Stimulated activated CD8-positive, alpha-beta memory T cell treated with anti-CD3 and anti-CD28 coated beads, Interleukin-12 subunit alpha, Interleukin-12 subunit beta, amount 100 ng/mL, for 1 hour (primary cell): ENCODE measurements around the gene TUBB3.
"Not testable (repeated sequence)": the region's sequence is repeated elsewhere in the genome, so short reads cannot be mapped to it uniquely, and the experiment has no call there.

Experiments
- DNase-seq: peaks from one replicate; pipeline ENCODE4 v3.0.0-alpha.2; 2020; ENCODE audit warnings: low read depth

The TUBB3 gene

DNA sequence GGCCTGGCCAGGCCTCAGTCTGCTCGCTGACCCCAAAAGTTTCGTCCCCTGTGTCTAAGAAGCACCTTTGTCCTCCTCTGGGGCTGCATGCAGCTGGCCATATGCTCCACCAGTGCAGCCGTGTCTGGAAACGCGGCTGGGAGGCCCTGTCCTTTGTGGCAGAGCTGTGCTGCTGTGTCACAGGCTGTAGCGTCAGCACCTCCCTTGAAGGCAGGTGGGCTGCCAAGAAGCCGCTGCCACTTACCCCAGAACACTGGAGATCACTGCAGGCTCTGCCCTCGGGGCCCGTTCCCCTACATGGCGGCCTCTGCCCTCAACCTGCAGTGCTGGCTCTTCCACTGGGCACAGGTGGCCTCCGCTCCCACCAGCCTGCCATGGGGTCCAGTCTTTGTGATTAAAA is 20.2 kb upstream of the TUBB3 start:
- no peak for DNase-seq

DNA sequence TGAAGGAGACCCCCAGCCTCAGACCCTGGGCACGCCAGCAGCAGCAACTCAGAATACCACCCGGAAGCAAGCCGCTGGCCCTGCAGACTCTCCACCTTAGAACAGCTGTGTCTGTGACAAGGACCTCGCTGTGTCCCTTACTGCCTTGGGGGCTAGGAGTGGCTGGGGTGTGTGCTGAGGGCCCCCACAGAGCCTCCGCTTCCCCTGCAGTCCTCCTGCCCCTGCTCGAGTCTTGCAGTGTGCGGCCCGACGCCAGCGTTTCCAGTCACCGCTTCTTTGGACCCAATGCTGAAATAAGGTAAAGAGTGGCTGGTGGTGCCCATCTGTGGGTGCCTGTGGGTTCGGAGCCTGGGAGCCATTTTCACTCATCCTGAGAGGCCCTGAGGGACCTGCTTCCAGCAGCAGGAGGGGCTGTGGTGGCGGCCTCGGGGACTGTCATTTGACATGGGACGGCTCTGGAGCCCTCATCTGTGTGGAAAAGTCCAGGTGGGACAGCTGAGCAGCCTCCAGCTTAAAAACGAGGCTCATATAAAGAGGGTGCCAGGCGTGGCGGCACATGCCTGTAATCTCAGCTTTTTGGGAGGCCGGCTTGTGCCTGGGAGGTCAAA is 19.1 kb upstream of the TUBB3 start:
- DNase-seq = no peak

DNA sequence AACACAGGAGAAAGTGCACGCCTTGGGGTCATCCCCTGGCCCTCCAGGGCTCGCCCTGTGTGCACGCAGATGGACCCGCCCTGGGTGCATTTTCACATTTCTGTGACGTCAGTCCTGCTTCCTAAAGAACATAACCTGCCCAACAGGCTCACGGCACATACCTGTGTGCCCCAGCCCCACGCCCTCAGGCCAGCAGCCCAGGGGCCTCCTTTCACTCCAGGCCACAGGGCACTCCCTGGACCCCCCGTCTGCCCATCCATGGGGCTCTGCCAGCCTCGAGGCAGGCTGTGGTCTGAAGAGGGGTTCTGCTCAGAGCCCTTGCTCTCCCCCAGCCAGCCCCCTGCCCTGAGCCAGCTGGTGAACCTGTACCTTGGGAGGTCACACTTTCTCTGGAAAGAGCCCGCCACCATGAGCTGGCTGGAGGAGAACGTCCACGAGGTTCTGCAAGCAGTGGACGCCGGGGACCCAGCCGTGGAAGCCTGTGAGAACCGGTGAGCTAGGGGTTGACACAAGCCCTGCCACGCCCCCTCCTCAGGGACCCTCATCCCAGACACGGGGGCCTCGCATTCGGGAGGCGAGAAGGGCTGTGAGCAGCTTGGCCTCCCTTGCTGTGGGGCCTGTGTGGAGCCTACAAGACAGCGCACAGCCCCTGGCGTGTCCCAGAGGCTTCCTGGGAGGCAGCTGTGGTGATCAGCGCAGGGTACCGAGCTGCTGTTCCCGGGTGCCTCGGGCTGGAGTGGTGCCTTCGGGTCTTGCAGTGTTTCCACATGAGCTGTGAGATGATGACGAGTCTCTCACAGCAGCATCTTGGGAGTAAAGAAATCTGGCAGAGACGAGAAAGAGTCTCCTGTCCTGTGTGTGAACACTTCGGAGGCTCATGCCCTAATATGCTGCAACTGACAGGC is 18.3 kb upstream of the TUBB3 start:
- no peak for DNase-seq

GRCh38 chr16:89905511-89906139 is 17.5 kb upstream of the TUBB3 start:
- DNase-seq = no peak

DNA sequence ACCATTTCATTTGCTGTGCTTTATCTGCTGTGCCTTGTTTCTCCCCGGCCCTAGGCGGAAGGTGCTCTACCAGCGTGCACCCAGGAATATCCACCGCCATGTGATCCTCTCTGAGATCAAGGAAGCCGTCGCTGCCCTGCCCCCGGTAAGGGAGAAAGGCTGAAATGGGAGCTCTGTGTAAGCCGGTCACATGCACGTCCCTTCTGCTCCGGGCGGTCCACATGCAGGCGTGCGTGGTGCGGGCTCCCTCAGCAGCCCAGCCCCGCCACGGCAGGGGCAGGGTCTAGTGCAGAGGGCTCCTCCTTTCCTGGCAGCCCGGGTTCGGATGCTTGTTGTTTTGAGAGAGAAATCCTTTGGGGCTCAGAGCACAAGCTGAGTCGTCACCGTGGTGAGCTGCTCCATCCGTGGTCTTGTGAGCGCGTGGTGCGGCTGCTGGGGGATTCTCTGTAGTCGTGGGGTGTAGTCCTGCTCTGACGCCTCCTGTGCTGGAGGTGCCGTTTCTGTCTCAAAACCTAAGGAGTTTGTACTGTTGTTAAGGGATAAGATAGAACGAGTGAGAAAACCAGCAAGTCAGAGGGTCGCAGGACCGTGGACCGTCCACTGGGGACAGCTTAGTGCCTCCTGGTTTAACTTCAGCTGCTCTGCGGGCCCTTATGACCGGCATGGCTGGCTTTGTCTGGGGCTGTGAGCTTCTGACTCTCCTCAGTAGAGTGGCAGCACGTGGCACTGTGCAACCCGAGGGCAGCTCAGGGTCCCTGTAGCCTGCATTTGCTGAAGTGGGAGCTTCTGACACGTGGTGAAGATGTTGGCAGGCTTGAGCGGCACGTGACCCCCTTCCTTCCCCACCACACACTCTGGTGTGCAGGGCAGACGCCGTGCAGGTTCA is 16.8 kb upstream of the TUBB3 start:
- DNase-seq = no peak

DNA sequence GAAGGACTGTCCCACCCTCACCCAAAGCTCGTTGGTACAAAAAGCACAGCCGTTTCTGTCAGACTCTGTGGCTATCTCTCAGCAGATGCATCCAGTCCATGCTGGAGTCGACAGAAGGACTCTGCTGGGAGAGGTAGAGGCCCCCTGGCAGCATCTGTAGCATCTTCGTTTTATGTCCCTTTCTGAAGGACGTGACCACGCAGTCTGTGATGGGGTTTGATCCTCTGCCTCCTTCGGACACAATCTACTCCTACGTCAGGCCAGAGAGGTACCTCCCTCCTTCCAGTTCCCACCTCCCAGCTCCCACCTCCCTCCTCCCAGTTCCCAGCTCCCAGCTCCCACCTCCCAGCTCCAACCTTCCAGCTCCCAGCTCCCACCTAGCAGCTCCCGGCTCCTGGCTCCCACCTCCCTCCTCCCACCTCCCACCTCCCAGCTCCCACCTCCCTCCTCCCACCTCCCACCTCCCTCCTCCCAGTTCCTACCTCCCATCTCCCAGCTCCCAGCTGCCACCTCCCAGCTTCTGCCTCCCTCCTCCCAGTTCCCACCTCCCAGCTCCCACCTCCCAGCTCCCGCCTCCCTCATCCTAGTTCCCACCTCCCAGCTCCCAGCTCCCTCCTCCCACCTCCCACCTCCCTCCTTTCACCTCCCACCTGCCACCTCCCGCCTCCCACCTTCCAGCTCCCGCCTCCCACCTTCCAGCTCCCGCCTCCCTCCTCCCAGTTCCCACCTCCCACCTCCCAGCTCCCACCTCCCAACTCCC is 15.9 kb upstream of the TUBB3 start:
- DNase-seq = no peak

DNA sequence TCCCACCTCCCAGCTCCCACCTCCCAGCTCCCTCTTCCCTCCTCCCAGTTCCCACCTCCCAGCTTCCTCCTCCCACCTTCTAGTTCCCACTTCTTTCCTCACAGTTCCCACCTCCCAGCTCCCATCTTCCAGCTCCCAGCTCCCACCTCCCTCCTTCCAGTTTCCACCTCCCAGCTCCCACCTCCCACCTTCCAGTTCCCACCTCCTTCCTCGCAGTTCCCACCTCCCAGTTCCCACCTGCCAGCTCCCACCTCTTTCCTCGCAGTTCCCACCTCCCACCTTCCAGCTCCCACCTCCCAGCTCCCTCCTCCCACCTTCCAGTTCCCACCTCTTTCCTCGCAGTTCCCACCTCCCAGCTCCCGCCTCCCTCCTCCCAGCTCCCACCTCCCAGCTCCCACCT is 14.9 kb upstream of the TUBB3 start:
- no peak for DNase-seq

GRCh38 chr16:89909777-89910716 is 13.1 kb upstream of the TUBB3 start:
- DNase-seq = peak; percentile 50

DNA sequence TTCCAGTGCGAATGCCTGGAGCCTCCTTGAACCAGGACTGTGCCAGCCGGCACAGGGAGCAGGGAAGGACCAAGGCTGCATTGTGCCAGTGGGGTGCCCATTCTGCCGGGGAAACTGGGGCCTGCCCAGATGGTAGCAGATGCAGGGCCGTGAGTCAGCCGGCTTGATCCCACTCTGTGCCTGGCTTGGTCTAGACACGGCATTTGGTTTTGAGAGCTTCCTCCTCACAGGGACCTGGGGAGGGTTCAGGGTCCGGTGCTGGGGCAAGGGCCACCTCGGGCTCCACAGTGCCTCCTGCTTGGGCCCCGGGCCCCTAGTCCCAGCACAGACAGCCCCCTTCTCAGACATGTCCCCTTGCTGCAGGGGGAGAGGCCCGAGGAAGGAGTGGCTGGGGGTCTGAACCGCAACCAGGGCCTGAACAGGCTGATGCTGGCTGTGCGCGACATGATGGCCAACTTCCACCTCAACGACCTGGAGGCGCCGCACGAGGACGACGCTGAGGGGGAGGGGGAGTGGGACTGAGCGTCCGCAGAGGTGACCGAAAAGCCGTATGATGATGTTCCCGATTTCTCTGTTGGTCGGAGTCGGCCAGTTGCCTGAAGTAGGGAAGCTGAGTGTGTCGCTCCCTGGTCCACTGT is 12.3 kb upstream of the TUBB3 start:
- no peak for DNase-seq

DNA sequence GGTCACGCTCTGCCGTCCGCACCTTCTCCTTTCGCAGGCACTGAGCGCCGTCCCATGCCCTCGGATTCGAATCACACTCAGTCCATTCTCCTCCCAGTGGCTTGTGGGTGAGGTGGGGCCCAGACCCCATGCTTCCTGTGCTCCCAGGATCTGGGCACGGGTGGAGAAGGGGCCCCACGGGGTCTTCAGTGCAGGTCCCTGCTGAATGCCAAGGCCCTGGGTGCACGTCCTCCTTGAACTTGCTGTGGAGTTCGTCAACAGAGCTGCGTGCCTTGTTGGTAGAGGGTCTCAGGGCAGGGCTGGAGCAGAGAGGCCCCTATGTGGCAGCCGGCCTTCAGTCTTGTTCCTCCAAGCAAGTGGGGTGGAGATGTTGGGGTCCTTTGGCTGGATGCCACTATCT is 11.8 kb upstream of the TUBB3 start:
- DNase-seq = no peak

DNA sequence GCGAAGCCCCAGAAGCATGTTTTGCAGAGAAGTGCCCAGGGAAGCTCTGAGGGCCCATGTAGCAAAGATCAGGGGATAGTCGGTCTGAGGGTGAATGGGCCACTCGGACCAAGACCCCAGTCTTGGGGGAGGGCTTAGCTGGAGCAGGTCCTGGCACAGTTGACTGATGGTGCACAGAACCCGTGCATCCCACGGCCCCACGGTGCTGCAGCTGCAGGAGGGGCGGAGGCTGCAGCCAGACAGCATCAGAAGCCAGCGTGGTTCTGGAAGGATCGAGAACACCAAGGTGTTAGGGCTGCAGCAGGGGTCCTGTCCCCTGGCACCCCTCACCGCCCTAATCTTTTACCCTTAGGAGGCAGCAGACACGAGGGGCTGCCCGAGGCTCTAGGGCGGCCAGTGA is 11.0 kb upstream of the TUBB3 start:
- DNase-seq = no peak

DNA sequence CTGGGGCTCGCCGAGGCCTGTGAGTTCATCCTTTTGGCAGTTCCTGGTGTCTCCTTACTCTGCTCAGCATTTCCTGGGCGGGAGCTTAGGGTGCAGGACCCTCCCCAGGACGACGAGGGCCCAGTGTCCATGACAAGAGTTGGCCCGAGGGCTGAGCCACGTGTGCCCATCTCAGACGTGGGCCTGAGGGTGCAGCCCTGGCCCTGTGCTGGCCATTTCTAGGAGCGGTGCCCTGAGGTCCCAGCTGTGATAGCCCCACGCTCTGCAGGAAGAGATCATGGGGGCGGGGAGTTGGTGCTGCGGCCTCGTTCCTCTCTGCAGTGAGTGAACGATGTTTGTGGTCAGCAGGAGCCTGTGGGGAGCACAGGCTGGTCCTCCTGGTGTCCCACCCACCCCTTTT is 10.5 kb upstream of the TUBB3 start:
- no peak for DNase-seq

DNA sequence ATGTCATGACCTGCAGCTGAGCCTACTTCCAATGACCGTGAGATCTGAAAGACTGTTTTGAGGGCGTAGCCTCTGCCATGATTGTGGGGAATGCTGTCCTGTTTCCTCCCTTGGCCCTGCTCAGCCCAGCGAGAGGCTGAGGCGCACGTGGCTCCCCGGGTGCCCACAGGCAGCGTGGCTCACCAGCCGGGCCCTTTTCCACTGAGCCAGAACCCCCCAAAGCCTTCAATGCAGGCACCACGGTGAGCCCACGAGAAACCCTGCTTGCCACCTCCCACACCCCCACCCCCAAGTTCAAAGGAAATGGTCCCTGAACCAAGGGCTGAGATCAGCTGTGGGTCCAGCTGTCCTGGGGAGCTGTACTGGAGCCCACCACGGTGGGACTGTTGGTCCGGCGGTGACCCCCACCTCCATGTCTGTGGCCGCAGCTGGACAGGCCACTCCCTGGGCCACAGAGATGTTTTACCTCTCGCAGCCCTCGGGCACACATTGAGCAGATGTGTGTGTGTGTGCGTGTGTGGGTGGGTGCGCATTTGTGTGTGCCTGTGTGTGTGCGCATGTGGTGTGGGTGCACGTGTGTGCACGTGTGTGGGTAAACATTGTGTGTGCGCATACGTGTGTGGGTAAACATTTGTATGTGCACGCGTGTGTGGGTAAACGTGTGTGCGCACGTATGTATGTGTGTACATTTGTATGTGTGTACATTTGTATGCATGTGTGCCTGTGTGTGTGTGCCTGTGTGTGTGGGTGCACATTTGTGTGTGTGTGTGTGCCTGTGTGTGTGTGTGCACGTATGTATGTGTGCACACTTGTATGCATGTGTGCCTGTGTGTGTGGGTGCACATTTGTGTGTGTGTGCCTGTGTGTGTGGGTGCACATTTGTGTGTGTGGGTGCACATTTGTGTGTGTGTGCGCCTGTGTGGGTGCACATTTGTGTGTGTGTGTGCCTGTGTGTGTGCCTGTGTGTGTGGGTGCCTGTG is 9.4 kb upstream of the TUBB3 start:
- no peak for DNase-seq

GRCh38 chr16:89914642-89915285 is 8.4 kb upstream of the TUBB3 start:
- not testable (repeated sequence) for DNase-seq

DNA sequence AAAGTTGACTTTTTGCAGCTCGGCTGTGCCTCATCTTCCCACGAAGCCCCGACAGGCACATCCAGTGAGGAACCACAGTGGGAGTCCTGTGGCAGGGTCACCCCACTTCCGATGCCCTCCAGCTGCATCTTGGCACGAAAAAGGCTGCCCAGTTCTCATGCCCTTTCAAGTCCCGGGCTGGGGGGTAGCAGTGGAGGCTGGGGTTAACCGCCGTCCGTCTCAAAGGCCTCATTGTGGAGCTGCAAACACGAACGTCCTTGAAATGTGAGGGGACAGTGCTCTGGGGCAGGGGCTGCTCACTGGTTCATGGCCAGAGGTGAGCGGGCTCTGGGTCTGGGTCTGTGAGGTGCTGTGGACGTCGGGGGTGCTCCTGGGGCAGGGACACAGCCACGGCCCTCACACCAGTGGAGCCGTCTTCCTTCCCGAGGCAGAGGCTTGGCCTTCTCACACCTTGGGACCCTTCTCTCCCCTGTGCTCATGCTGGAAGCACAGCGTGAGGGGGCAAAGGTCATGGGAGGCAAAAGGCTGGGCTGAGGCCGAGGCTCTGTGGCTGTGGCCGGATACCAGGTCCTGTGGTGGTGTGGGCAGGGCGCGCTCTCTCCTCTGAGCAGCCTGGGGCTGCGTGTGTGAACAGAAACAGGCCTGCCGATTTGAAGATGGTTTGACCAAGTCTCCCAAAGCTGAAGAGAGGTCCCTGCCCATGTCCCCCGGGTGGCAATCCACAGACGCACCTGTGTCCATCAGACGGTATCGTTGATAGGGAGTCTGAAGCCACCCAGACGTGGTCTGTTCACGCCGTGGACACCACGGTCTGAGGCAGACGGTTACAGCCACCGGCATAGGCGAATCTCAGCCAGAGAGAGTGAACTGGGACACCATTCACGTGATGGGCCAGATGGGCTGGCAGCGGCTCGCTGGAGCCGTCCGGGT is 7.6 kb upstream of the TUBB3 start:
- no peak for DNase-seq

GRCh38 chr16:89917773-89918452 is 5.2 kb upstream of the TUBB3 start:
- peak; percentile 62 for DNase-seq
